ENCODE measurements around the gene TEDC1.
A peak's percentile ranks its signal among the peaks of the same experiment; 100 is the strongest.

The TEDC1 gene

GRCh38 chr14:105497671-105498429 lies 6.8 kb downstream of the TEDC1 start:
- no peak for DNase-seq (ENCODE audit: low read depth)

- no peak for DNase-seq (ENCODE audit: low read depth)
Observed at GRCh38 chr14:105498430-105499255, 7.6 kb downstream of the TEDC1 start.

GRCh38 chr14:105499256-105500035 lies 8.4 kb downstream of the TEDC1 start:
- no peak for DNase-seq (ENCODE audit: low read depth)

- DNase-seq (ENCODE audit: low read depth): no peak
Observed at GRCh38 chr14:105500036-105500725, 9.1 kb downstream of the TEDC1 start.

GRCh38 chr14:105500726-105501101 lies 9.7 kb downstream of the TEDC1 start:
- DNase-seq (ENCODE audit: low read depth): no peak

- DNase-seq (ENCODE audit: low read depth): no peak
Observed at GRCh38 chr14:105501504-105502291, 10.7 kb downstream of the TEDC1 start.

GRCh38 chr14:105502446-105503295 lies 11.6 kb downstream of the TEDC1 start:
- DNase-seq (ENCODE audit: low read depth): no peak

- DNase-seq (ENCODE audit: low read depth): no peak
Observed at GRCh38 chr14:105503296-105503640, 12.2 kb downstream of the TEDC1 start.

- DNase-seq (ENCODE audit: low read depth): no peak
Observed at GRCh38 chr14:105503935-105504692, 13.1 kb downstream of the TEDC1 start.

- DNase-seq (ENCODE audit: low read depth): no peak
Observed at GRCh38 chr14:105505101-105505500, 14.1 kb downstream of the TEDC1 start.

- DNase-seq (ENCODE audit: low read depth): no peak
Observed at GRCh38 chr14:105507247-105507646, 16.2 kb downstream of the TEDC1 start.

GRCh38 chr14:105508069-105508468 lies 17.0 kb downstream of the TEDC1 start:
- no peak for DNase-seq (ENCODE audit: low read depth)

GRCh38 chr14:105508601-105509000 lies 17.6 kb downstream of the TEDC1 start:
- no peak for DNase-seq (ENCODE audit: low read depth)

GRCh38 chr14:105517096-105517495 lies 26.1 kb downstream of the TEDC1 start:
- no peak for DNase-seq (ENCODE audit: low read depth)

- no peak for DNase-seq (ENCODE audit: low read depth)
Observed at GRCh38 chr14:105519946-105520698, 29.1 kb downstream of the TEDC1 start.

- no peak for DNase-seq (ENCODE audit: low read depth)
Observed at GRCh38 chr14:105525326-105525725, 34.3 kb downstream of the TEDC1 start.

- DNase-seq (ENCODE audit: low read depth): peak; percentile 21
Observed at GRCh38 chr14:105525861-105526775, 35.1 kb downstream of the TEDC1 start, which contains the start of gene TMEM121. Gene TMEM121 (plus strand): TSS chr14:105526583. CDS start chr14:105528835, 2,252 bp downstream.
